B cell (primary cell): ENCODE results near the gene DLX3.

Experiments used
- CTCF ChIP-seq: fragments of 200-600 bp; IDR thresholded peaks from one replicate; pipeline ENCODE4 v1.8.0; 2022; ENCODE audit warnings: antibody characterized with exemption, mild to moderate bottlenecking
- EZH2 ChIP-seq: IDR thresholded peaks from 2 replicates; pipeline ENCODE4 v1.6.1; 2012; ENCODE audit warnings: borderline replicate concordance, low read depth, mild to moderate bottlenecking, moderate library complexity, low read length; ENCODE audit not compliant: insufficient read depth, poor library complexity, severe bottlenecking

DNA sequence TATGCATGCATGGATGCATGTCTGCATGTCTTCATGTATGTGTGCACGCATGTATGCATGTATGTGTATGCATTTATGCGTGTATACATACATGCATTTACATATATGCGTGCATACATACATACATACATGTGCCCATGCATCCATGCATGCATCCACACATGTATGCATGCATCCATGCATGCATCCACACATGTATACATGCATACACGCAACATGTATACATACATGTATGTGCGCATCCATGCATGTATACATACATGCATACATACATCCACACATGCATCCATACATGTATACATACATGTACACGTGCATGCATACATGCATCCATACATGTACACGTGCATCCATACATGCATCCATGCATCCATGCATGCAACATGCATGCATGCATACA, 29.8 kb upstream of the DLX3 start:
- TF ChIP-seq CTCF: no peak
- TF ChIP-seq EZH2: no peak
